HepG2 (cell line): Measurements from ENCODE around the gene PMIS2. TPM values are rescaled to one million over a fixed set of nuclear protein-coding genes. Genes with fewer than 3 reads are reported as not detected.
A peak's percentile ranks its signal among the peaks of the same experiment; 100 is the strongest.

ENCODE experiments used
- BRD4 ChIP-seq: sonication (generic); formaldehyde crosslinking; IDR thresholded peaks from 2 replicates; pipeline ENCODE4 v1.4.0; 2020; ENCODE audit warnings: missing genetic modification reagents
- MBNL3 ChIP-seq: fragments of 250-450 bp; sonication (Bioruptor Pico); conservative IDR thresholded peaks from 2 replicates; pipeline ENCODE4 v1.8.0; 2022; ENCODE audit warnings: mild to moderate bottlenecking, inconsistent platforms
- MXI1 ChIP-seq: IDR thresholded peaks from 3 replicates; pipeline ENCODE4 v1.6.1; 2012; ENCODE audit warnings: low read depth, low read length, inconsistent platforms, borderline replicate concordance
- MYC ChIP-seq: sonication (generic); formaldehyde crosslinking; IDR thresholded peaks from 2 replicates; pipeline ENCODE4 v1.9.0; 2021; ENCODE audit warnings: missing genetic modification reagents, borderline replicate concordance
- PHB2 ChIP-seq: fragments of 450-650 bp; IDR thresholded peaks from 2 replicates; pipeline ENCODE4 v1.6.1; 2018; ENCODE audit not compliant: partially characterized antibody
- SOX5 ChIP-seq: IDR thresholded peaks from 2 replicates; pipeline ENCODE4 v1.6.1; 2016; ENCODE audit warnings: borderline replicate concordance
- STAT5B ChIP-seq: sonication (generic); formaldehyde crosslinking; IDR thresholded peaks from 2 replicates; pipeline ENCODE4 v1.4.0; 2020; ENCODE audit warnings: missing genetic modification reagents
- TAF1 ChIP-seq: sonication (generic); formaldehyde crosslinking; IDR thresholded peaks from 2 replicates; pipeline ENCODE4 v1.4.0; 2020; ENCODE audit warnings: missing genetic modification reagents
- ZFP90 ChIP-seq: sonication (generic); formaldehyde crosslinking; IDR thresholded peaks from 2 replicates; pipeline ENCODE4 v1.8.0; 2022; ENCODE audit warnings: missing genetic modification reagents, mild to moderate bottlenecking, inconsistent platforms, borderline replicate concordance
- ZFY ChIP-seq: sonication (generic); formaldehyde crosslinking; IDR thresholded peaks from 2 replicates; pipeline ENCODE4 v1.4.0; 2020; ENCODE audit warnings: missing genetic modification reagents
- ZNF232 ChIP-seq: sonication (generic); formaldehyde crosslinking; IDR thresholded peaks from 2 replicates; pipeline ENCODE4 v1.4.0; 2020; ENCODE audit warnings: missing genetic modification reagents, borderline replicate concordance
- ZNF280B ChIP-seq: sonication (generic); formaldehyde crosslinking; IDR thresholded peaks from 2 replicates; pipeline ENCODE4 v1.5.0; 2020; ENCODE audit warnings: missing genetic modification reagents, mild to moderate bottlenecking, borderline replicate concordance
- ZNF609 ChIP-seq: sonication (generic); formaldehyde crosslinking; IDR thresholded peaks from 2 replicates; pipeline ENCODE4 v1.4.0; 2020; ENCODE audit warnings: mild to moderate bottlenecking, missing genetic modification reagents, borderline replicate concordance
- ZNF652 ChIP-seq: IDR thresholded peaks from 2 replicates; pipeline ENCODE4 v1.6.1; 2016; ENCODE audit warnings: low read depth, borderline replicate concordance
- ZNF687 ChIP-seq: sonication (generic); formaldehyde crosslinking; IDR thresholded peaks from 2 replicates; pipeline ENCODE4 v1.5.1; 2020; ENCODE audit warnings: mild to moderate bottlenecking, missing genetic modification reagents, moderate library complexity
- polyA plus RNA-seq, 8 experiments: library from polyadenylated mRNA; depleted of rRNA in 3 of 8; stranded (reverse) in 7 of 8; unstranded in 1 of 8; fragments of >200 nt; fragmentation: Illumina TruSeq in 4 of 8; extraction: Trizol in 4 of 8; gene quantifications; 2 replicates each; pipeline versions ENCODE4 v1.2.1 to v1.2.3, GENCODE V29; 2011 to 2016; ENCODE audit warnings: low read depth in 4 of 8, missing spikeins in 1 of 8, mixed read lengths in 1 of 8; ENCODE audit not compliant: insufficient read depth in 1 of 8
- total RNA-seq, 5 experiments: library from RNA; depleted of rRNA; stranded (reverse); fragments of >200 nt; fragmentation: Illumina TruSeq; extraction: Trizol; gene quantifications; 2 replicates each; pipeline ENCODE4 v1.2.3, GENCODE V29; 2016; ENCODE audit warnings: low read depth in 1 of 5

Gene PMIS2
- total and polyA plus RNA-seq, 2 of the 13 experiments (the other 11 are each of a cell fraction or from before 2014, with no cell fraction given), result not detected

GRCh38 chr19:35557539-35558399 lies 28.2 kb upstream of the PMIS2 start (continued):
- no peak for TF ChIP-seq ZNF609
- no peak for TF ChIP-seq MXI1
- TF ChIP-seq MYC (CRISPR knock-in tag), result 0 out of 2 replicates have a peak, but pooled peaks have one; percentile 24
- TF ChIP-seq ZNF687 (CRISPR knock-in tag), result peak; percentile 68
- peak; percentile 47; the same call in 1 of the 2 replicates for TF ChIP-seq ZFY (CRISPR knock-in tag)
- TF ChIP-seq MBNL3 (CRISPR knock-in tag), result no peak
- 0 out of 2 replicates have a peak, but pooled peaks have one; percentile 28 for TF ChIP-seq ZFP90
- TF ChIP-seq TAF1 (CRISPR knock-in tag), result no peak
- no peak for TF ChIP-seq ZNF280B (CRISPR knock-in tag)
- no peak for TF ChIP-seq STAT5B (CRISPR knock-in tag)
- no peak for TF ChIP-seq ZNF652 (CRISPR knock-in tag)
- no peak for TF ChIP-seq ZNF232 (CRISPR knock-in tag)
- no peak for TF ChIP-seq PHB2
- no peak for TF ChIP-seq SOX5
- TF ChIP-seq BRD4 (CRISPR knock-in tag), result no peak
